HepG2 (cell line): ENCODE results near the gene EMC9. TPM values are rescaled to one million over a fixed set of nuclear protein-coding genes. Genes with fewer than 3 reads are reported as not detected.

ENCODE experiments used
- CEBPB ChIP-seq: IDR thresholded peaks from 2 replicates; pipeline ENCODE4 v1.6.1; 2011; ENCODE audit warnings: low read depth, low read length, improper control_type of control experiment, borderline replicate concordance
- JUN ChIP-seq: sonication (generic); formaldehyde crosslinking; IDR thresholded peaks from 2 replicates; pipeline ENCODE4 v1.4.0; 2020; ENCODE audit warnings: mild to moderate bottlenecking, missing genetic modification reagents
- MED8 ChIP-seq: sonication (generic); formaldehyde crosslinking; IDR thresholded peaks from 2 replicates; pipeline ENCODE4 v1.8.1; 2023; ENCODE audit warnings: mild to moderate bottlenecking, missing genetic modification reagents; ENCODE audit not compliant: insufficient replicate concordance
- MTA1 ChIP-seq: sonication (generic); formaldehyde crosslinking; IDR thresholded peaks from 2 replicates; pipeline ENCODE4 v1.4.0; 2020; ENCODE audit warnings: missing genetic modification reagents, mild to moderate bottlenecking, borderline replicate concordance
- MTA3 ChIP-seq: sonication (generic); formaldehyde crosslinking; IDR thresholded peaks from 2 replicates; pipeline ENCODE4 v1.4.0; 2020; ENCODE audit warnings: missing genetic modification reagents
- NFE2 ChIP-seq: sonication (generic); formaldehyde crosslinking; IDR thresholded peaks from 2 replicates; pipeline ENCODE4 v1.4.0; 2020; ENCODE audit warnings: missing genetic modification reagents
- NRL ChIP-seq: sonication (generic); formaldehyde crosslinking; IDR thresholded peaks from 2 replicates; pipeline ENCODE4 v1.5.0; 2020; ENCODE audit warnings: missing genetic modification reagents, mild to moderate bottlenecking, moderate library complexity, borderline replicate concordance
- PITX1 ChIP-seq: sonication (generic); formaldehyde crosslinking; IDR thresholded peaks from 2 replicates; pipeline ENCODE4 v1.5.1; 2020; ENCODE audit warnings: mild to moderate bottlenecking, missing genetic modification reagents
- ZBTB1 ChIP-seq: sonication (generic); formaldehyde crosslinking; IDR thresholded peaks from 2 replicates; pipeline ENCODE4 v1.4.0; 2020; ENCODE audit warnings: missing genetic modification reagents, borderline replicate concordance
- ZBTB20 ChIP-seq: sonication (generic); formaldehyde crosslinking; IDR thresholded peaks from 2 replicates; pipeline ENCODE4 v1.8.1; 2023; ENCODE audit warnings: missing genetic modification reagents, low read depth, mild to moderate bottlenecking, borderline replicate concordance
- ZFP1 ChIP-seq: IDR thresholded peaks from 2 replicates; pipeline ENCODE4 v1.6.1; 2016
- ZNF207 ChIP-seq: fragments of 450-650 bp; IDR thresholded peaks from 2 replicates; pipeline ENCODE4 v1.6.1; 2016; ENCODE audit warnings: antibody characterized with exemption, borderline replicate concordance
- ZNF605 ChIP-seq: sonication (generic); formaldehyde crosslinking; IDR thresholded peaks from 2 replicates; pipeline ENCODE4 v1.8.0; 2022; ENCODE audit warnings: mild to moderate bottlenecking, missing genetic modification reagents
- polyA plus RNA-seq, 8 experiments: library from polyadenylated mRNA; depleted of rRNA in 3 of 8; stranded (reverse) in 7 of 8; unstranded in 1 of 8; fragments of >200 nt; fragmentation: Illumina TruSeq in 4 of 8; extraction: Trizol in 4 of 8; gene quantifications; 2 replicates each; pipeline versions ENCODE4 v1.2.1 to v1.2.3, GENCODE V29; 2011 to 2016; ENCODE audit warnings: low read depth in 4 of 8, missing spikeins in 1 of 8, mixed read lengths in 1 of 8; ENCODE audit not compliant: insufficient read depth in 1 of 8
- total RNA-seq, 5 experiments: library from RNA; depleted of rRNA; stranded (reverse); fragments of >200 nt; fragmentation: Illumina TruSeq; extraction: Trizol; gene quantifications; 2 replicates each; pipeline ENCODE4 v1.2.3, GENCODE V29; 2016; ENCODE audit warnings: low read depth in 1 of 5
- TF ChIP-seq, protein P1 (sequence below): IDR thresholded peaks from 2 replicates; pipeline ENCODE4 v1.6.1; 2018; ENCODE audit warnings: missing genetic modification reagents, mild to moderate bottlenecking, missing compliant biosample characterization
- TF ChIP-seq, protein P2 (sequence below): sonication (generic); formaldehyde crosslinking; IDR thresholded peaks from one replicate; pipeline ENCODE4 v1.5.1; 2020; ENCODE audit warnings: mild to moderate bottlenecking, missing genetic modification reagents; ENCODE audit errors: not compliant biosample characterization

Gene EMC9
- total and polyA plus RNA-seq, 2 of the 13 experiments (the other 11 are each of a cell fraction or from before 2014, with no cell fraction given) = 60.5 to 78.7 TPM

DNA sequence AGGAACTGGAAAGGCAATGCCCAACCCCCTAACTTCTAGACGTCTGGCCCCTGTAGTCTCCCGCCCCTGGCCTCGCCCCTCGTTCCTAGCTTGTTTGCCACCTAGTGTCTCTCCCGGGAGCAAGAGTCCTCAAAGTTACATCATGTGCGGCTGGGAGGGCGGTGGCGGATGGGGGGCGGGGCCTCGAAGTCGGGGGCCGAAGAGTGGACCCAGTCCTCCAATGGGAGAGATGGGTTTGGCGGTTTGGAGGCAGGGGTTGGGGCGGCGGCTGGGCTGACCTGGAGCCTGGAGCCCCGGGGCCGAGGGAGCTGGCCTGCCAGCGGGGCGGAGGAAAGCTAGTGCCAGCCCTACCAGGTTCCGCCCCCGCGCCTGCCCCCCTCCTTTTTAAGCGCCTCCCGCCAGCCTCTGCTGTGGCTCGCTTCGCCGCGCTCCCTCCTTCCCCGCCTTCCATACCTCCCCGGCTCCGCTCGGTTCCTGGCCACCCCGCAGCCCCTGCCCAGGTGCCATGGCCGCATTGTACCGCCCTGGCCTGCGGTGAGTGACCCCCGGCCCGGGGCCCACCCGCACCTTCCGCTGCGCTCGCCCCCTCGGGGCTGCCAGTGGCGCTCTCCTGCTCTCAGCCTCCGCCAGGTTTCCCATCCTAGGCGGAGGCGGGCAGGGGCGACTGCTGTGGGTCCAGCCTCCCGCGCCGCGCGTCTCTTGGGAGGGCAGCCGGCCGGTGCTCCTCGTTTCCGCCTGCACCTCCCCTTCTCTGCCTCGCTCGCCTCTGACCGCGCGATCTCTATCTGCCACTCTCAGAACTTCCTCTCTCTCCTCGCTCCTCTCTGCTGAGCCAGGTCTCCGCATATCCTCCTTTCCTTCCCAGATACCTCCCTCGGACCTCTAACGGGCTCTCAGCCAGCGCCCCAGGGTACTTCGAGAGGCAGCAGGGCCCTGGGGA, 47.2 kb downstream of the EMC9 start, which contains the start of gene PCK2 (continued):
- TF ChIP-seq ZBTB1 (CRISPR knock-in tag) (no peak), MTA1 (peak; percentile 74; the same call in 1 of the 2 replicates), CEBPB (peak; percentile 92), MED8 (CRISPR knock-in tag) (peak; percentile 91), JUN (CRISPR knock-in tag) (no peak), MTA3 (peak; percentile 77; the same call in 1 of the 2 replicates), ZNF605 (CRISPR knock-in tag) (peak; percentile 100), PITX1 (CRISPR knock-in tag) (peak; percentile 88), ZNF207 (no peak), ZFP1 (0 out of 2 replicates have a peak, but pooled peaks have one; percentile 39), NRL (CRISPR knock-in tag) (no peak), NFE2 (CRISPR knock-in tag) (0 out of 2 replicates have a peak, but pooled peaks have one; percentile 14), ZBTB20 (peak; percentile 92)
- TF ChIP-seq, protein P1, sequence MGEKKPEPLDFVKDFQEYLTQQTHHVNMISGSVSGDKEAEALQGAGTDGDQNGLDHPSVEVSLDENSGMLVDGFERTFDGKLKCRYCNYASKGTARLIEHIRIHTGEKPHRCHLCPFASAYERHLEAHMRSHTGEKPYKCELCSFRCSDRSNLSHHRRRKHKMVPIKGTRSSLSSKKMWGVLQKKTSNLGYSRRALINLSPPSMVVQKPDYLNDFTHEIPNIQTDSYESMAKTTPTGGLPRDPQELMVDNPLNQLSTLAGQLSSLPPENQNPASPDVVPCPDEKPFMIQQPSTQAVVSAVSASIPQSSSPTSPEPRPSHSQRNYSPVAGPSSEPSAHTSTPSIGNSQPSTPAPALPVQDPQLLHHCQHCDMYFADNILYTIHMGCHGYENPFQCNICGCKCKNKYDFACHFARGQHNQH (CRISPR knock-in tag) = peak; percentile 97
- TF ChIP-seq, protein P2, sequence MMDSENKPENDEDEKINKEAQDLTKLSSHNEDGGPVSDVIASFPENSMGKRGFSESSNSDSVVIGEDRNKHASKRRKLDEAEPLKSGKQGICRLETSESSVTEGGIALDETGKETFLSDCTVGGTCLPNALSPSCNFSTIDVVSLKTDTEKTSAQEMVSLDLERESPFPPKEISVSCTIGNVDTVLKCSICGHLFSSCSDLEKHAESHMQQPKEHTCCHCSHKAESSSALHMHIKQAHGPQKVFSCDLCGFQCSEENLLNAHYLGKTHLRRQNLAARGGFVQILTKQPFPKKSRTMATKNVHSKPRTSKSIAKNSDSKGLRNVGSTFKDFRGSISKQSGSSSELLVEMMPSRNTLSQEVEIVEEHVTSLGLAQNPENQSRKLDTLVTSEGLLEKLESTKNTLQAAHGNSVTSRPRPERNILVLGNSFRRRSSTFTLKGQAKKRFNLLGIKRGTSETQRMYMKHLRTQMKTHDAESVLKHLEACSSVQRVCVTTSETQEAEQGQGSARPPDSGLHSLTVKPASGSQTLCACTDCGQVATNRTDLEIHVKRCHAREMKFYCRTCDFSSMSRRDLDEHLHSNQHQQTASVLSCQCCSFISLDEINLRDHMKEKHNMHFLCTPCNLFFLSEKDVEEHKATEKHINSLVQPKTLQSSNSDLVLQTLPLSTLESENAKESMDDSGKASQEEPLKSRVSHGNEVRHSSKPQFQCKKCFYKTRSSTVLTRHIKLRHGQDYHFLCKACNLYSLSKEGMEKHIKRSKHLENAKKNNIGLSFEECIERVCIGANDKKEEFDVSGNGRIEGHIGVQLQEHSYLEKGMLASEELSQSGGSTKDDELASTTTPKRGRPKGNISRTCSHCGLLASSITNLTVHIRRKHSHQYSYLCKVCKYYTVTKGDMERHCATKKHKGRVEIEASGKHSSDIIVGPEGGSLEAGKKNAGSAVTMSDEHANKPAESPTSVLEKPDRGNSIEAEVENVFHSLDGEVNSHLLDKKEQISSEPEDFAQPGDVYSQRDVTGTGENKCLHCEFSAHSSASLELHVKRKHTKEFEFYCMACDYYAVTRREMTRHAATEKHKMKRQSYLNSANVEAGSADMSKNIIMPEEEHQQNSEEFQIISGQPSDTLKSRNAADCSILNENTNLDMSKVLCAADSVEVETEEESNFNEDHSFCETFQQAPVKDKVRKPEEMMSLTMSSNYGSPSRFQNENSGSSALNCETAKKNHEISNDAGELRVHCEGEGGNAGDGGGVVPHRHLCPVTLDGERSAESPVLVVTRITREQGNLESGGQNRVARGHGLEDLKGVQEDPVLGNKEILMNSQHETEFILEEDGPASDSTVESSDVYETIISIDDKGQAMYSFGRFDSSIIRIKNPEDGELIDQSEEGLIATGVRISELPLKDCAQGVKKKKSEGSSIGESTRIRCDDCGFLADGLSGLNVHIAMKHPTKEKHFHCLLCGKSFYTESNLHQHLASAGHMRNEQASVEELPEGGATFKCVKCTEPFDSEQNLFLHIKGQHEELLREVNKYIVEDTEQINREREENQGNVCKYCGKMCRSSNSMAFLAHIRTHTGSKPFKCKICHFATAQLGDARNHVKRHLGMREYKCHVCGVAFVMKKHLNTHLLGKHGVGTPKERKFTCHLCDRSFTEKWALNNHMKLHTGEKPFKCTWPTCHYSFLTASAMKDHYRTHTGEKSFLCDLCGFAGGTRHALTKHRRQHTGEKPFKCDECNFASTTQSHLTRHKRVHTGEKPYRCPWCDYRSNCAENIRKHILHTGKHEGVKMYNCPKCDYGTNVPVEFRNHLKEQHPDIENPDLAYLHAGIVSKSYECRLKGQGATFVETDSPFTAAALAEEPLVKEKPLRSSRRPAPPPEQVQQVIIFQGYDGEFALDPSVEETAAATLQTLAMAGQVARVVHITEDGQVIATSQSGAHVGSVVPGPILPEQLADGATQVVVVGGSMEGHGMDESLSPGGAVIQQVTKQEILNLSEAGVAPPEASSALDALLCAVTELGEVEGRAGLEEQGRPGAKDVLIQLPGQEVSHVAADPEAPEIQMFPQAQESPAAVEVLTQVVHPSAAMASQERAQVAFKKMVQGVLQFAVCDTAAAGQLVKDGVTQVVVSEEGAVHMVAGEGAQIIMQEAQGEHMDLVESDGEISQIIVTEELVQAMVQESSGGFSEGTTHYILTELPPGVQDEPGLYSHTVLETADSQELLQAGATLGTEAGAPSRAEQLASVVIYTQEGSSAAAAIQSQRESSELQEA (CRISPR knock-in tag) = peak; percentile 89
